ENCODE data around the gene CCNL2.
"Not testable (repeated sequence)": the region's sequence is repeated elsewhere in the genome, so short reads cannot be mapped to it uniquely, and the experiment has no call there.

CCNL2 gene

DNA sequence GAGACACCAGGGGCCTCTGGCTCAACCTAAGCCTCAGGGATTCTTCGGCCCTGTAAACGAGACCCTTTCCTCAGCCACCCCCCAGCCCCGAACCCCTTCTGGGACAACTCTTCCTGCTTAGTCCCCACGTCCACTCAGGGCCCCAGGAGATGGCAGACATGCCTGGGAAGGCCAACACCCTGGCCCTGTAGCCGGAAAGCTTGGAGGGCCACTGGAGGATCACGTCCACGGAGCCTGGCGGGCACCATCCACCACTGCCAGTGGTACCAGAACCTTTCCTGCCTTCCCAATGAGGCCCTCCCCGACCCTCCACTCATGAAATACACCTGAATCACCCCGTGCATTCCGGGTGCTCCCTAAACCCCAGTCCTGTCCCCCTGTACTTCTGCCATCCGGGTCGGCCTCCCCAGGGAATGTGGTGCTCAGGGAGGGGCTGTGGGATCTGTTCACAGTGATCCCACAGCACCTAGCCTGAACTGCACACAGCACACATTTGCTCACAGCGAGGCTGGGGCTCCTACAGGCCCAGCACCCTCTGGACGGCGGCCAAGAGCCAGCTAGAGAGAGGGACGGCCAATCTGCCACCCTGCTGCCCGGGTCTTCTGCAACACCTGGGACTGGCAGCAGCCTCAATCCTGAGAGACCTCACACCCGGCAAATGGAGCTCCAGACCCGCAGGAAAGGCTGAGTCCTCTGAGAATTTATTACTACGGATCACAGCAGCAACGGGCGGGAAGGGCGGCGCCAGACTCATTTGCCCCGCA is 25.9 kb downstream of the CCNL2 start:
- no peak for DNase-seq

- peak; percentile 69 for DNase-seq
Measured at GRCh38 chr1:1371746-1372711, 27.1 kb downstream of the CCNL2 start.

GRCh38 chr1:1371364-1371745 is 27.8 kb downstream of the CCNL2 start:
- DNase-seq, result no peak

DNA sequence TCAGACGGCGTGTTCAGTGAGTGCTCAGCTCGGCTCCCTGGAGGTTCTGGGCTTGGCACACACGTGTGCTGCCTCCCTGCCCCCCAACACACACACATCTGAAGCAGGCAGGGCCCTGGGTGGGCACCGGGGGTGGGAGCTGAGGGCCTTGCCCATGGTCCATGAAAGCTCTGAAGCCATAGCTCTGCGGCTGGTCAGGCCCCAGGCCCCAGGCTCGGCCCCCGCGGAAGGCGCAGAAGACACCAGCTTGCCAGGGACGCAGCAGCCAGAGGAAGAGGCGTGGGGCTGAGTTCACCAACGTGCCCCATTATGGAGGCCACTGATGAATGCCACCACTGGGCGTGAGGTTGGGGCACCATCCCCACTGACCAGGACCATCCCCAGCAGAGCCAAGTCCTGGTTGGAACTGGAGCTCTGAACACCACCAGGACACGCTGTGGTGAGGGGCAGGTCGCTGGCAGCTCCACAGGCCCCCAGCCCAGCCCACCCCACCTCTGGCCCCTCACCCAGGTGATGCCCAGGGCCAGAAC is 28.3 kb downstream of the CCNL2 start:
- no peak for DNase-seq

GRCh38 chr1:1370094-1370493 is 29.0 kb downstream of the CCNL2 start:
- not testable (repeated sequence) for DNase-seq

GRCh38 chr1:1367315-1367714 is 31.8 kb downstream of the CCNL2 start:
- no peak for DNase-seq

- DNase-seq, result no peak
Measured at GRCh38 chr1:1366699-1367066, 32.5 kb downstream of the CCNL2 start.

GRCh38 chr1:1365875-1366698 is 33.0 kb downstream of the CCNL2 start:
- DNase-seq, result no peak

DNA sequence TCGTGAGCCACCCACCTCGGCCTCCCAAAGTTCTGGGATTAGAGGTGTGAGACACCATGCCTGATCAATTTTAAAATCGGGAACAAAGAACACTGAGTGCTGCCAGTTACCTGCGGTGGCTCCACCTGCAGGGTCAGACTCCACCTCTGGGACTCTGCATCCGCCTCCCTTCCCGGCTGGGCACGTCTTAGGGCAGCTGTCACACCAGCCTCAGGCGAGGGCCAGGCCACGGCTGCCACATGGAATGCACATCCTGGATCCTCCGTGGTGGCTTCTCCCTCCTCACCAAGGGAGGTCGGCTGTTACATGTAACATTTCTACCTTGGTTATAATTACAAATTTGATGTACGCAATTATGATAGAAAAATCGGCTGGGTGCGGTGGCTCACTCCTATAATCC is 34.9 kb downstream of the CCNL2 start:
- DNase-seq, result peak; percentile 49

GRCh38 chr1:1361982-1362423 is 37.1 kb downstream of the CCNL2 start:
- DNase-seq, result no peak

DNA sequence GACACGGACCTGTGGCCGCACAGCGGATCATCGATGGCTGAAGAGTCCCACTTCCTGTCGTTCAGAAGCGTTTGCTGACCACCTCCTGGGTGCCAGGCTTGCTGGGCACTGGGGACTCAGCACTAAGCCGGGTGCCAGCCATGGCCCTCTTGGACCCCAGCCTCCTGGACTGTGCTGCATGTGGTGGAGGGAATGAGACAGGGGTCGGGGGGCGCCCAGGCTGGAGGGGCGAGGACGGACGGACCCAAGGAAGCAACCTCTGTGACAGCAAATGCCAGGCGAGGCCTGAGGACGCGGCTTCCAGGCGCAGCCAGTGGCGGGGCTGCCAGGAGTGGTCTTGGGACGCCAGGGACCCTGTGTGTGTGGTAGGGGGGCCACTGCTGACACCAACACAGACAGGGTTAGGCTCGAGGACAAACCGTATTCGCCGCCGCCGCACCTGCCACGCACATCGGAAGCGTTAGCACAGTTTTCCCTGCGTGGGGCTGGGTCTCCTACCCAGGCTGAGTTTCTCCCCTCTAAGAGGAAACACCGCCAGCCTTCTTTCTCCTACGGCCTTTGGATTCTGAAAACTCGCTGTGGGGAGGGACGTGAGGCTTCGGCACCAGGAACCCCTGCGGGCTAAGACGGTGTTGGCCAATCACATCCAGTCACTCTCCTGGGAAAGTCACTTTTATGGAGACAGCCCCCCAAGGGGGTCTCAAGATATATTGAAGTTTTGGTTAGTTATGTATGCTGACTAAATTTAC is 37.7 kb downstream of the CCNL2 start:
- DNase-seq, result no peak

DNA sequence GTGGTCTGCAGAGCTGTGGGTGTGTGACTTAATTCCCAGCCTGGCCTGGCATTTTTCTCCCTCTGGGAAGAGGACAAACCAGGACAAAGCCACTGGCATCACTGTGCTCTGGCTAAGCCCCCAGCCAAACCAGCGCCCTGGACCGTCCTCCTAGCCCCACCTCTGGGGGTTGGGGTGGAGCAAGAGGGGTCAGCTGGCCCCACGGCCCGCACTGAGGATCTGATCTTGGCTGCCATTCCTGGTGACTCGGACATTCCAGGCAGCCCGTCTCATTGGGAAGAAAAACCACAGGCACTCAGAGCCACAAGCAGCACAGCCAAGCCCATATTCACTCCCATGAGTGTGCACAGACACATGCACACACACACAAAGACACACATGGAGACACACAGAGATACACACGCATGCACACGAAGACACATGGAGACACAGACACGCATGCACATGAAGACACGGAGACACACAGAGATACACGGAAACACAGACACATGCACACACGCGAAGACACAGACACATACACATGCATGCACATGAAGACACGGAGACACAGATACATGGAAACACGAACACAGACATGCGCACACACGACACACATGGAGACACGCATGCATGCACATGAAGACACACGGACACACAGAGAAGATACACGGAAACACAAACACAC is 38.5 kb downstream of the CCNL2 start:
- DNase-seq, result no peak

DNA sequence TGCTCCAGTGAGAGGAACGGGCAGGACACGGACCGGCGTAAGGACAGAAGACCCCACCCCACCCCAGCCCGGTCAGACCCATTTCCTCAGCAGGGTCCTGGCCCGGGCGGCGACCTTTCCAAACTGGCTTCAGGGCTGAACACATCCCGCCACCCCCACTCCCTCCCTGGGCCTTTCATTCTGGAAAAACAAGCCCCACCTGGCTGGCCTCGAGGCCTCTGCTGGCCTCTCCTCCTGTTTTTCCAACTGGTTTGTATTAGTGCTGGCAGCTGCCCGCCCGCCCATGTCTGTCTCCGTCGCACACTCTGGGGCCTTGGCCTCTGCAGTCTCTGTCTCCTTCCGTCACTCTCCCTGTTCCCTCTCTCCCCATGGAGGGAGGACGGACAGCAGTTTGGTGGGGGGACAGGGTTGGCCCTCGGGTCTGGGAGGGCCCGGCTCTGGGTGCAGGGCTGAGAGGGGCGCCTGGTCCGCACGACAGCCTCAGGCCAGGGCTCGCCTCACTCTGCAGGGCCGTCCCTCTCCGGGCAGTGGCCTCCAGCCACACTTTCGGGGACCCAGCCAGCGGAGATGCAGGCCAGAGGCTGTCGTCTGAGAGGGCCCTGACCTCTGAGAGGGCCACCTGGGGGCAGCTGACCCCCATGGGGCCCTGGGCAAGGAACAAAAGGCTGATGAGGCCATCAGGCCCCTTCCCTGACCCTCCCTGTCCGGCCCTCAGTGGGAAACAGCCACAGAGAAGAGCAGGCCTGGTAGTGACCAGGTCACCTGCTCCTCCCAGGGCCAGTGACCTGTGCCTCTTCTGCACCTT is 39.3 kb downstream of the CCNL2 start:
- no peak for DNase-seq

DNA sequence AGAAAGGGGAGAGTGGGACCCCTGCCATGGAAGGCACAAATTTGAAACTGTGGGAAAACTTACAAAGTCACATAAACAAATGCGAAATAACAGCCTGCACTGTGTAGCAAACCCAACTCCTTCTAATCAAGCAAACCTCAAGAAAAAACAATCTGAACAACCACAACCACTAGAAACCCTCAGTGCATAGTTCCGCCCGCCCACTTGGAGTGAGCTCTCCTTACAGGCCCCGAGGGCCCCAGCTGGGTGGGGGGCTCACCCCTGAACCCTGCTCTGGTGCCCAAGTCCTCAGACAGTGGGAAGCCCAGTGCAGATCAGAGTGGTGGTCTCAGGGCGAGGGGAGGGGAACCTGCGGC is 39.8 kb downstream of the CCNL2 start:
- no peak for DNase-seq

GRCh38 chr1:1358433-1359271 is 40.5 kb downstream of the CCNL2 start, which contains the start of gene MXRA8:
MXRA8 (minus strand) TSS chr1:1358555; CDS start chr1:1358504, 51 bp downstream.
- no peak for DNase-seq

DNA sequence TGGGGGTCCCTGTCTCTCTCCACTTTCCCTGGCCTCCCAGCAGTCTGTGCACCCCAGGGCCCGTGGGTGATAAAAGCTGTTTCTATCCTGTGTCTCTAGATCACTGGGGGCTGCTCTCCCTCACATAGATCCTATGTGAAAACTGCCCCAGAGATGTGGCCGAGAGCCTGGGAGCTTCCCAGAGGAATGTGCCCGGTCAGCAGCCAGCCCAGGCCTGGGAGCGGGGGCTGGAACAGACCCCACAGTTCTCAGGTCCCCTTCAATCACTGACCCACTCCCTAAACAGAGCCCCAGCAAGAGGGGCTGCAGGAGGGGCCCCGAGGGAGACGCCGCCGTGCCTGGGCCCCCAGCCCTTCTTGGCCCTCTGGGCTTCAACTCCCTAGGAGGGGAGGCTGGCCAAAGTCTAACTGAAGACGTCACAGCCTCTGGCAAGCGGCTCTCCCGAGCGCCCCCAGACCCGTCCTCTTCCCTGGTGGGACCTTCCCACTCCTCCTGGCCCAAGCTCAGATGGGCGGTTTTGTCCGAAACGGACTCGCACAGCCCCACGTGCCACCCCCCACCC is 41.2 kb downstream of the CCNL2 start:
- DNase-seq, result no peak

- DNase-seq, result no peak
Measured at GRCh38 chr1:1356796-1357401, 42.2 kb downstream of the CCNL2 start.

GRCh38 chr1:1356166-1356795 is 42.9 kb downstream of the CCNL2 start:
- no peak for DNase-seq

Measured in NCI-H69 (cell line).